IPS-NIHi7 (cell line): ENCODE data around the gene EEF2.
"Not testable (repeated sequence)": the region's sequence is repeated elsewhere in the genome, so short reads cannot be mapped to it uniquely, and the experiment has no call there.

Experiments
- DNase-seq: peaks from one replicate; pipeline ENCODE4 v3.0.0; 2012; ENCODE audit warnings: mixed read lengths; ENCODE audit errors: extremely low spot score

EEF2 gene

GRCh38 chr19:4014541-4015491, 29.6 kb upstream of the EEF2 start:
- peak; percentile 81 for DNase-seq

GRCh38 chr19:4013886-4014540, 28.8 kb upstream of the EEF2 start:
- no peak for DNase-seq

DNA sequence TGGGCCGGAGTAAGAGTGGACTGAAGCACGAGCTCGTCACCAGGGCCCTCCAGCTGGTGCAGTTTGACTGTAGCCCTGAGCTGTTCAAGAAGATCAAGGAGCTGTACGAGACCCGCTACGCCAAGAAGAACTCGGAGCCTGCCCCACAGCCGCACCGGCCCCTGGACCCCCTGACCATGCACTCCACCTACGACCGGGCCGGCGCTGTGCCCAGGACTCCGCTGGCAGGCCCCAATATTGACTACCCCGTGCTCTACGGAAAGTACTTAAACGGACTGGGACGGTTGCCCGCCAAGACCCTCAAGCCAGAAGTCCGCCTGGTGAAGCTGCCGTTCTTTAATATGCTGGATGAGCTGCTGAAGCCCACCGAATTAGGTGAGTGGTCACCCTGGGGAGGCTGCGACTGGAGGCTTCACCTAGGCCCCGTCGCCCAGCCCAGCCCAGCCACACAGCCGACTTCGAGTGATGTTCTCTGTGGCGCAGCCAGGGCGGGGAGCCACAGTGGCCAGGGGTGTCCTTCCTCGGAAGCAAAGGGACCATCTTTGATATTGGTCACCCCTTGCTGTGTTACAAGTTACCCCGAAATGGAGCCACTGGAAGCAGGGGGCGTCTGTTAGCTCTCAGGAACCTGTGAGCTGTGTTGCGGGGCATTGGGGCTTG, 27.8 kb upstream of the EEF2 start:
- DNase-seq = no peak

DNA sequence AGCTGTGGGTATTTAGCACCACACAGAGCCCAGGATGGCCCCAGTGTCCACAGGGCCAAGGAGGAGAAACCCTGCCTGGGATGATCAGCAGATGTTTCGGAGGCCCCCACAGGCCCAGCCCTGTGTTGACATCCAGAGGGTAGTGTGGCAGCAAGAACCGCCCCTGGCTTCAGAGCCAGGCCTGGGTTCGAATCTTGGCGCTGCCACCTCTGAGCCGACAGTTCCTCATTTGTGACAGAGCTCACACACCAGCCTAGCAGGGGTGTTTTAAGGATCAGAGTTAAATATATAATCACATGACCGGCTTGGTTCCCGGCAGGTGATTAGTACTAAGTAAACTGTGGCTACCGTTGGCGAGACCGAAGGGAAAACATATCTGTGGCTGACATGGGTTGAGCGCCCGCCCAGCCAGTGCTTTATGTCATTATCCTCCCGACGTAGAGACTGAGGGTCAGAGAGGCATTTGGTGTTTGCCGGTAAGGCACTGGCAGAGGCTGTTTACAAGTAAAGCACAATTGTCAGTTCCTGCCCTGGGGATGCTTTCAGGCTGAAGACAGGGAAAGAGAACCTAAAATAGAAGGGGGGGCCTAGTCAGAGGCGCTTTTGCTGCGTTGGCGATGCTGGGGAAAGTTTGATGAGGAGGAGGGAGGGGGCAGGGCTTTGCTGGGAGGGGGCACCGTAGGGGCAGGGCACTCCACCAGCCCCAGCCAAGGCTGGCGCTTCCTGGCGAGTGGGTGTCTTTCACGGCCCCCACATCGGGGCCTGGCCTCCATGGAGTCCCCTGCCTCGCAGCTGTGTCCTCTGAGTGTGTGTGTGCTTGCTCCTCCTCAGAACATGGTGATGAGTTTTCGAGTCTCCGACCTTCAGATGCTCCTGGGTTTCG, 27.1 kb upstream of the EEF2 start:
- no peak for DNase-seq

- not testable (repeated sequence) for DNase-seq
Measured at GRCh38 chr19:4011430-4011829, 26.2 kb upstream of the EEF2 start.

DNA sequence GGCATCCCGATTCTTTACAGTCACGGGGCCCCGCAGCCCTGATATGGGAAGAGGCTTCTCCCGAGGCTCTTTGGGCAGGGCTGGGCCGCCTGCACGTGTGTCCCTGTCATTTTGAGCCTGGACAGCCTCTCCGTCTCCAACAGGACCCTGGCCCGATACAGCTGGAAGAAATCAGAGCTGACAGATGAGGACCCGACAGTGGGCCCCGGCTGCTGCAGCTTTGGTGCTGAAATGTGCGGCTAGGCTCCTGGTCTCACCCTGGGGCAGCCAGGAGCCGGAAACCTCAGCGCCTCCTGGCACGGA, 25.5 kb upstream of the EEF2 start:
- no peak for DNase-seq

- no peak for DNase-seq
Measured at GRCh38 chr19:4009990-4010807, 24.9 kb upstream of the EEF2 start.

GRCh38 chr19:4007836-4008539, 22.7 kb upstream of the EEF2 start:
- DNase-seq = no peak

DNA sequence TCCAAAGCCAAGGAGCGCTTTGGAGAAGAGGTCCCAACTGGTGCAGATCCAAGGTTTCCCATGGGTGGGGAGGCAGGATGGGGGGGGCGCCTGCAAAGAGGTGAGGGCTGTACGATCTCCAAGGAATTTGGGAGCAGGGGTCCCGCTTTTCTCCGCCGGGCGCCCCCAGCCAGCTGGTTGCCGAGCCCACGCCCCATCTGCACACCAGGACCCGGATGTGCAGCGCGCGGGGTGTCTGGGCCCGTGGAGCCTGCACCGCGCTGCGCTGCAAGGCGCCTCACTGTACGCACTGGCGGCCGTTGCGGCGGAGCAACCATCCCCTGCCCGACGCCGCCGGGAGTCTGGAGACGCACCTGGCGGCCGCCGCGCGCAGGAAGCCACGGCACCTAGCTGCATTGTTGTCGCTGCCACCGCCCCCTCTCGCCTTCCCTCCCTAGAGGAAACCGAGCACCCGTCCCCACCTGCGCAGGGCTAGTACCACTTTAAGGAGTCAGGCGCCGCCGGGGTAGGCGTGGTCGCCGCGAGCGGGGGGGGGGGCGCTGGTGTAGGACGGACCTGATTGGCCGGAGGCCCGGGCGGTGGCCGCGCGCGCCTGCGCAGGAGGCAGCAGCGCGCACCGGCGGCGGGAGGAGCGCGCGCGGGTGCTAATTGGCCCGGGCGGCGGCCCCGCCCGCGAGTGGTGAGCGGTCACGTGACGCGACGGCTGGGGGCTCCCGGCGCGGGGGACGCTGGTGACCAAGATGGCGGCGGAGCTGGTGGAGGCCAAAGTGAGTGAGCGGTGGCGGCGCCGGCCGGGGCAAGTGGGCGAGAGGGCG, 22.0 kb upstream of the EEF2 start, which contains the start of gene PIAS4:
Gene PIAS4, plus strand, starts transcription at position 716 of the 815 bp plus-strand sequence. Its CDS starts 25 bp downstream, at position 741.
- peak; percentile 100 for DNase-seq

DNA sequence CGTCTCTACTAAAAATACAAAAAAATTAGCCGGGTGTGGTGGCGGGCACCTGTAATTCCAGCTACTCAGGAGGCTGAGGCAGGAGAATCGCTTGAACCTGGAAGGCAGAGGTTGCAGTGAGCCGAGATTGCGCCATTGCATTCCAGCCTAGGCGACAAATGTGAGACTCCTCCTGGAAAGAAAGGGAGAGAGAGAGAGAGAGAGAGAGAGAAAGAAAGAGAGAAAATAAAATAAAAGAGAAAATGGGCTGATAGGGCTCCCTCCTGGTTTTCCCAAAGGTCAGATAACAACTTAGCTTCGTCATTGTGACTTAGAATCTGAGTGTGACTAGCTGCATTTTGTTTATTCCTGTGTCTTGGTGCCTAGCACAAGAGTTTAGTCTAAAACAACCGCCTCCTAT, 20.2 kb upstream of the EEF2 start:
- DNase-seq = not testable (repeated sequence)

DNA sequence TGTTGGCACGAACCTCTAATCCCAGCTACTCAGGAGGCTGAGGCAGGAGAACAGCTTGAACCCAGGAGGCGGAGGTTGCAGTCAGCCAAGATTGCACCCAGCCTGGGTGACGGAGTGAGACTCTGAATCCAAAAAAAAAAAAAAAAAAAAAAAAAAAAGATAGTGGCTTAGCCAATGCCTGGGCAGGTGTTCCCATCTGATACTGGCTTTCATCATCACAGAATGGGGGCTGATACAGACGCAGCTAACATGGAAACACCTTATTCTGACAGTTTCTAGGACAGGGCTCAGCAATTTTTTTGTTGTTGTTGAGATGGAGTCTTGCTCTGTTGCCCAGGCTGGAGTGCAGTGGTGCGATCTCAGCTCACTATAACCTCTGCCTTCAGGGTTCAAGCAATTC, 15.5 kb upstream of the EEF2 start:
- DNase-seq = not testable (repeated sequence)

GRCh38 chr19:3998667-3999412, 13.6 kb upstream of the EEF2 start:
- DNase-seq = not testable (repeated sequence)

DNA sequence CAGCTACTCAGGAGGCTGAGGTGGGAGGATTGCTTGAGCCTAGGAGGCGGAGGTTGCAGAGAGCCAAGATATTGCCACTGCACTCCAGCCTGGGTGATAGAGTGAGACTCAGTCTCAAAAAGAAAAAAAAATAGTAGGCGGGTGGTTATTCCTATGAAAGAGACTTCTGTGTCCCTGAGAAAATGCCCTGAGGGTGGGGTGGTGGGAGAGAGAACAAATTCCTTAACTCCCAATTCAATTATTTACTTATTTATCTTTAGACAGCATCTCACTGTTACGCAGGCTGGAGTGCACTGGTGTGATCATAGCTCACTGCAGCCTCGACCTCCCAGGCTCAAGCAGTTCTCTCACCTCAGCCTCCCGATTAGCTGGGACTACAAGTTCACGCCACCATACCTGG, 10.3 kb upstream of the EEF2 start:
- no peak for DNase-seq

GRCh38 chr19:3990815-3991117, 5.5 kb upstream of the EEF2 start:
- no peak for DNase-seq

GRCh38 chr19:3987619-3988371, 2.5 kb upstream of the EEF2 start:
- peak; percentile 74 for DNase-seq

DNA sequence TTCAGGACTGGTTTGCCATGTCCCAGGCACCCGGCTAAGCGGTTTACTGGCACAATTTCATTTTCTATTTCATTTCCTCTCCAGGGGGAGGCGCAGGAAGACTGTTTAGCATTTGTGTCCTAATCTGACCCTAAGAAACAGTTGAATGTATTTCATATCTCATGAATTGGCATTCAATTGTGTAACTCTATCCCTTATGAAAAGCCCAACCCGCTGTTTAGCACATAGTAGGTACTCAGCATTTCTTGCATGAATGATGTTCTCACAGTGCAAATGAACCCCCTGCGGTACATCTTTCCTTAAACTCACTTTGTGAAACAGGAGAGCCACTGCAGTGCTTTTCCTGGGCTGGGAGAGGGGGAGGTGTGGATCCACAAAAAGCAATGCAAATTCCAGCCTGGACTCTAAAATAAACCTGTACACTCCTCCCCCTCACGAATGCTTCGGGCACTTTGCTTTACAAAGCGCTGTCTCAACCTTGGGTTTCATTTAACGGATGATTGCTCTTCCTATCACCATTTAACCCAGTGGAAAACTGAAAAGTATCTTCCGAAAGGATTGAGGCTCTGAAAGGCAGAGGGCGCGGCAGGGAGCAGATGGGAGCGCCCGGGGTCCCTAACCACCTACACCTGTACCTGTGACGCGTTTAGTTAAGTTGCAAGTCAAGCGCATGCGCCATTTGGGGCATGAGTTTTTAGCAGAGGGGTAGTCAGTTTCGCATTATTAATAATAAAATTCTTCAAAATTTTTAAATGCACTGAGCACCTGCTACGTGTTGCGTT, 1.2 kb upstream of the EEF2 start:
- peak; percentile 61 for DNase-seq

DNA sequence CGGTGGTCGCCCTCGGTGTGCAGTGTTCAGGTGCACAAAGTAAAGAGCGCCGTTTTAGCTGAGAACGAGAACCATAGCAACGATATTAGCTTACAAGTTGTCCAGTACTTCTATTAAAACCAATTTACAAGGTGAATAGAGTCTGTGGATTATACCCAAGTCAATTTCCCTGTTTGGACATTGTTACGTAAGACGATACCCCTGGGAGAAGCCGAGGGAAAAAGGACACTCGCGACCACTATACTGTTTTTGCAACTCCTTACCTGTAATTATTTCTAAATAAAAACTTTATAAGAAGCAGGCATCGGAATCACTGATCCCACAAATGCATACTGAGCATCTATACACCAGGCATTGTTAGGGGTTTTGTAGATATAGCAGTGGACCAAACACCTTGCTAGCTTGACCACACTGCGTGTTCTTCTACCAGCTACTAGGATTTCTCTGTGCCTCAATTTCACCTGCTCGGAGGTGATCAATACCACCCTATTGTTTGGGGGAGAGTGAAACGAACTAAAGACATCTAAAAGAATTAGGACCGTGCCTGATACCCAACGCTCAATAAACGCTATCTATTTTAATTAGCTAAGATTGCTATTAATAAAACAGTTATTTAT, 488 bp upstream of the EEF2 start:
- no peak for DNase-seq
